Brain microvascular endothelial cell (primary cell): ENCODE data around the gene ITPK1.

ENCODE experiments used
- DNase-seq: peaks from one replicate; pipeline ENCODE4 v3.0.0-alpha.2; 2020
- H3K27ac ChIP-seq: fragments of 250-450 bp; sonication (Bioruptor Pico); 2 replicates; pipeline ENCODE4 v1.5.1; 2020; ENCODE audit warnings: mild to moderate bottlenecking, moderate library complexity
- H3K27me3 ChIP-seq: fragments of 250-450 bp; sonication (Bioruptor Pico); replicated peaks from 2 replicates; pipeline ENCODE4 v1.5.1; 2020; ENCODE audit warnings: mild to moderate bottlenecking
- H3K36me3 ChIP-seq: fragments of 250-450 bp; sonication (Bioruptor Pico); replicated peaks from 2 replicates; pipeline ENCODE4 v1.5.1; 2020; ENCODE audit warnings: mild to moderate bottlenecking
- H3K4me3 ChIP-seq: 2 replicates; pipeline ENCODE4 v1.5.1; 2011; ENCODE audit warnings: low read depth, mild to moderate bottlenecking, control low read depth, low read length, moderate library complexity
- in situ Hi-C: cut with HindIII; loops from 2 replicates; pipeline ENCODE4 v1.10.0; 2017; ENCODE audit warnings: low sequenced_read_pairs, low pct_ligation_motif_present
- TF ChIP-seq, protein P1 (sequence below): IDR thresholded peaks from 2 replicates; pipeline ENCODE4 v1.5.1; 2011; ENCODE audit warnings: low read depth, mild to moderate bottlenecking, moderate library complexity, low read length, control low read depth, inconsistent platforms; ENCODE audit errors: missing control alignments

ITPK1 gene

DNA sequence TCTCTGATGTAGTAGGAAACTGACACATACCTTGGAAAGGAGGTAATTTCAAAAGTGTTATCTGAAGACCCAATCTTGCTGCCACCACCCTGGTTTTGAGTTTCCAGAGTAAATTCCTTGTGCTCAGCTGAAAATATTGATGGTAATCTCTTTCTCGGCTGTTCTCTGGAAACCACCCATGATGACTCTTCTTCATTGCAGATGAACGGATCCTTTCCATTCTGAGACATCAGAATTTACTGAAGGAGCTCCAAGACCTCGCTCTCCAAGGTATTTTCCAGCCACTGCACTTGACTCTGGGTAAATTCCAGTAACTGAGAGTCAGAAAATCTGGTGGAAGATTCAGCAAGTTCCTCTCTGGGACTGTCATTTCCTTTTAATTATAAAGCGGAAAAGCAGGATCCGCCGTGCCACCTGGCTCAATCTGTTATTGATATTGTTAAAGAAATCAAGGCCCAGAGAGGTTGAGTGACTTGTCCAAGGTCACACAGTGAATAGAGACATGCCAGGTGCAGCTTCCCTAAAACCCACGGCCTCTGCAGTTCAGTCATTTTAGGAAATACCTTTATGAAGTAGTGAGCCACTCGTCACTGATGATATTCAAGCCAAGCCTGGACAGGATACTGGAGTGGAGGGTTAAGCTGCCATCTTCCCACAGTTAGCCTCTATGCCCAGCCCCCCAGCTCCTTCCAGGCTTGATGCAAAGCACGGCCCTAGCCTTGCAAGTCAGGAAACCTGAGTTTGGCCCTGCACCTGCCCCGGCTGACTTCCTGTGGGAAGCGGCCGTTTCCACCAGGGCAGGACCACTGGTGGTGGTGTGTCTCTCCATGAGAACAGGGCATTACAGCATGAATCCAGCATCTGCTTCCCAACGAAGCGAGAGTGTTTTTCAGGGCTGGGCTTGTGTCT lies 188.1 kb downstream of the ITPK1 start:
- in situ Hi-C loops: loop anchor here (25.0 kb wide), 1 partner anchor 210 kb away; no protein-coding TSS in a partner anchor
- no peak overlapping the region for H3K4me3 ChIP-seq
- H3K27me3 ChIP-seq: peaks cover 10% of the 10 kb centered on the region
- DNase-seq: no peak
- TF ChIP-seq, protein P1, sequence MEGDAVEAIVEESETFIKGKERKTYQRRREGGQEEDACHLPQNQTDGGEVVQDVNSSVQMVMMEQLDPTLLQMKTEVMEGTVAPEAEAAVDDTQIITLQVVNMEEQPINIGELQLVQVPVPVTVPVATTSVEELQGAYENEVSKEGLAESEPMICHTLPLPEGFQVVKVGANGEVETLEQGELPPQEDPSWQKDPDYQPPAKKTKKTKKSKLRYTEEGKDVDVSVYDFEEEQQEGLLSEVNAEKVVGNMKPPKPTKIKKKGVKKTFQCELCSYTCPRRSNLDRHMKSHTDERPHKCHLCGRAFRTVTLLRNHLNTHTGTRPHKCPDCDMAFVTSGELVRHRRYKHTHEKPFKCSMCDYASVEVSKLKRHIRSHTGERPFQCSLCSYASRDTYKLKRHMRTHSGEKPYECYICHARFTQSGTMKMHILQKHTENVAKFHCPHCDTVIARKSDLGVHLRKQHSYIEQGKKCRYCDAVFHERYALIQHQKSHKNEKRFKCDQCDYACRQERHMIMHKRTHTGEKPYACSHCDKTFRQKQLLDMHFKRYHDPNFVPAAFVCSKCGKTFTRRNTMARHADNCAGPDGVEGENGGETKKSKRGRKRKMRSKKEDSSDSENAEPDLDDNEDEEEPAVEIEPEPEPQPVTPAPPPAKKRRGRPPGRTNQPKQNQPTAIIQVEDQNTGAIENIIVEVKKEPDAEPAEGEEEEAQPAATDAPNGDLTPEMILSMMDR: no peak
- no peak overlapping the region for H3K27ac ChIP-seq
- no peaks in the 10 kb centered on the region for H3K36me3 ChIP-seq

DNA sequence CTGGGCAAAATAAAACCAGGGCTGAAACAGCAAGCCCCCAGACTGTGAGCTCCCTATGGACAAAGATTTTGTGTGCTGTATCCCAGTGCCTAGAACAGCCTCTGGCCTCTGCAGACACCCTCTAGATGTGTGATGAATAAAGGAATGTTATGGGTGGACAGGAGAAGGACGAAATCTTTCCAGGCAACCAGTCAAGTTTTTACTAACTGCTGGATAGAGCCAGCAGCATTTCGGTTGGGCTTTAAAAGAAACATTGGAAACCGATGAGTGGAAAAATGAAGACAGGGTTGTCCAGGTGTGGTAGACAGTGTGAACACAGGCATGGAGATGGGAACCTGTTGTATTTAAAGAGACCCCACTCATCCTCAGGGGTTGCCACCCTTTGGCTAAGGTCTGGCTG lies 188.8 kb downstream of the ITPK1 start:
- TF ChIP-seq, protein P1: no peak
- Histone ChIP-seq H3K27ac (no peak overlapping the region), H3K27me3 (peaks cover 17% of the 10 kb centered on the region), H3K36me3 (no peaks in the 10 kb centered on the region), H3K4me3 (no peak overlapping the region)
- in situ Hi-C loops: loop anchor here (25.0 kb wide), 1 partner anchor 210 kb away; no protein-coding TSS in a partner anchor
- no peak for DNase-seq

DNA sequence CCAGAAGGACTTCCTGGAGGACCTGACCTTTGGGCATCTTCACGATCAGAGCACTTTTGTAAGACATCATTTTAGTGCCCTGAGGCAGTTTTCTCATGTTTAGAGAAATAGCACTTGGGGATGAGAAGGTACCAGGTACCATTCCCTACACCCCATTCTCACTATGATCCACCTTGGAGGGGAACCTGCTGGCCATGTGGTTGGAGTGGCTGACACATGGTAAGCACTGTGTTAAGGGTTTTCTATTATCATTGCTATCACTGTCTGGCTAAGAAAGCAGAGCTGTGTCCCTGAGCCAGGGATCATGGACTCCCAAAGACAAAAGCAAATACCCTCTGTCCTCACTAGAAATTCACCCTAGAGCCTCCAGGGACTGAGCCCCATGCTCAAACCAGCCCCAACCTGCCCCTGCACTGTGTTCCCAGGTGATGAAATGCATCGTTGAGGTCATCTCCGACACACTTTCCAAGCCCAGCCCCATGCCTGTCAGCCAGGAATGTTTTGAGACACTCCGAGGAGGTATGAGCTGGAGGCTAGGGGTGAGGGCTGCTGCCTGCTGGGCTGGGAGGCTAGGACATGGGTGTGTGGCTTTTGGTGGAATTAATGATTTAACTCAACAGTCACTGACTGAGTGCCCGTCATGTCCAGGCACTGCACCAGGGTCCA lies 189.4 kb downstream of the ITPK1 start:
- TF ChIP-seq, protein P1: no peak
- DNase-seq: no peak
- Histone ChIP-seq H3K27ac (no peak overlapping the region), H3K36me3 (no peaks in the 10 kb centered on the region), H3K27me3 (peaks cover 18% of the 10 kb centered on the region), H3K4me3 (no peak overlapping the region)
- in situ Hi-C loops: loop anchor here (25.0 kb wide), 1 partner anchor 211 kb away; no protein-coding TSS in a partner anchor

DNA sequence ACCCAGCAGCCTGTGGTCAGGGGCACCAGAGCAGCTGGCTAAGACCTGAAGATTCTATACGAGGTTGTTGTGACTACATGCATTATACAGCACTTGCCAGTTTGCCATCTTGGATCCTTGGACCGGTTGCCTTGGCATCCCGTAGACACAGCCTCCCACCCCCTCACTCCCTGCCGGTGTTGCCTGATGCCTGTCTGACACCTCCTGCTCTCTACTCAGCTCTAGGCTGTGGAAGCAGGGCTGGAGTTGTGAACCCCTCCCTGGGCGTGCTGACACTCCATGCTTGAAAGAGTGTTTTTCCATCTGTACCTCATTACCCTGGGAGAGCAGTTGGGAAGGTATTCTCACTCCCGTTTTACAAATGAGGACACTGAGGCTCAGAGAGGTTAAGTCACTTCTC lies 190.3 kb downstream of the ITPK1 start:
- no peak for DNase-seq
- no peaks in the 10 kb centered on the region for H3K36me3 ChIP-seq
- TF ChIP-seq, protein P1: no peak
- in situ Hi-C loops: loop anchor here (25.0 kb wide), 1 partner anchor 212 kb away; no protein-coding TSS in a partner anchor
- H3K27me3 ChIP-seq: peaks cover 20% of the 10 kb centered on the region
- H3K27ac ChIP-seq: no peak overlapping the region
- H3K4me3 ChIP-seq: no peak overlapping the region

DNA sequence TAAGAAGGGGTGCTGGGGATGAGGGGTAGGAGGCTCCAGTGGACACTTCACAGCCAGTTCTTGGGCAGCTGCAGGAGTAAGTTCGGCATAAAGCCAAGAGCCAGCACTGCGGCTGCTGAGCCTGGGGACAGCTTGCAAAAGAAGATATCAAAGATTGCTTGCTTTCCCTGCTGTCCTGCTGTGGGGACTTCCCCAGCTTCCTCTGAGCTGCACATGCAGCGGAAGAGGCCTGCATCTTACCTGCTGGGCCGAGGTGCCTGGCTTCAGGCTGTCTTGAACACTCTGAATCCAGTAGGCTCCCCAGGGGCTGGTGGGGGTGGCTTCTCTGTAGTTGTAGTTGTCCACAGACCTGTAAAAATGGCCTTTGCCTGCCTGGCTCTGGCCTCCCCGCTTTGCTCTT lies 191.5 kb downstream of the ITPK1 start:
- TF ChIP-seq, protein P1: no peak
- no peak overlapping the region for H3K4me3 ChIP-seq
- in situ Hi-C loops: no loop called here
- H3K27ac ChIP-seq: no peak overlapping the region
- H3K27me3 ChIP-seq: peaks cover 19% of the 10 kb centered on the region
- no peaks in the 10 kb centered on the region for H3K36me3 ChIP-seq
- DNase-seq: no peak
